PC-9 (cell line): Measurements from ENCODE around the gene DDR1.

Experiments
- CTCF ChIP-seq: fragments of 200-600 bp; sonication (generic); conservative IDR thresholded peaks from 2 replicates; pipeline ENCODE4 v1.6.1; 2017; ENCODE audit warnings: mixed run types, antibody characterized with exemption, mild to moderate bottlenecking, moderate library complexity
- EZH2 ChIP-seq: fragments of 200-600 bp; sonication (generic); IDR thresholded peaks from 2 replicates; pipeline ENCODE4 v1.8.0; 2017; ENCODE audit warnings: antibody characterized with exemption, low read depth

- no peak for TF ChIP-seq CTCF
- TF ChIP-seq EZH2: no peak
These were observed 64.5 kb downstream of the DDR1 start for GRCh38 chr6:30948811-30949210.
